B cell (primary cell): ENCODE measurements around the gene TAF8. TPM values are rescaled to one million over a fixed set of nuclear protein-coding genes. Genes with fewer than 3 reads are reported as not detected.
A peak's percentile ranks its signal among the peaks of the same experiment; 100 is the strongest.

Source experiments
- ATAC-seq: fragments of 200-7000 bp; cut with Tn5 transposase; one replicate; pipeline ENCODE4 v1.10.0; 2021; ENCODE audit warnings: low read depth, mild to moderate bottlenecking, moderate number of reproducible peaks, moderate library complexity
- CTCF ChIA-PET: fragments of 350-600 bp; sonication (Branson Sonifier 250); formaldehyde crosslinking; loops from one replicate; lab custom pipeline; 2021; ENCODE audit warnings: antibody characterized with exemption, inconsistent platforms; lab: Charles Lee
- POLR2A ChIA-PET: fragments of 350-600 bp; sonication (Branson Sonifier 250); formaldehyde crosslinking; loops from one replicate; lab custom pipeline; 2021; ENCODE audit warnings: antibody characterized with exemption; lab: Charles Lee
- DNase-seq: peaks from one replicate; pipeline ENCODE4 v3.0.0; 2013
- H2AFZ ChIP-seq: 2 replicates; pipeline ENCODE4 v1.6.1; 2012; ENCODE audit warnings: mild to moderate bottlenecking, low read depth, low read length; ENCODE audit not compliant: insufficient read depth, poor library complexity, severe bottlenecking
- H3K27ac ChIP-seq, 2 donors: 1 replicate in 1 of 2; 2 replicates in 1 of 2; pipeline ENCODE4 v1.5.1; 2012 to 2013; ENCODE audit warnings: low read length in 2 of 2, mild to moderate bottlenecking in 2 of 2, moderate library complexity in 1 of 2
- H3K27me3 ChIP-seq, 4 experiments: fragments of 200-600 bp in 1 of 4; sonication (generic) in 1 of 4; replicated peaks in 1 of 4; 1 replicate in 2 of 4; 2 replicates in 2 of 4; pipeline versions ENCODE4 v1.6.1 to v1.7.0; 2013 to 2016; ENCODE audit warnings: low read length in 3 of 4, mild to moderate bottlenecking in 2 of 4, mixed read lengths in 1 of 4, moderate library complexity in 1 of 4; ENCODE audit not compliant: insufficient read depth in 4 of 4, control insufficient read depth in 3 of 4; ENCODE audit errors: control extremely low read depth in 1 of 4
- H3K36me3 ChIP-seq, 2 experiments: replicated peaks in 1 of 2; 1 replicate in 1 of 2; 2 replicates in 1 of 2; pipeline versions ENCODE4 v1.6.1 to v1.7.1; 2013; ENCODE audit warnings: low read length in 1 of 2; ENCODE audit not compliant: insufficient read depth in 2 of 2, control insufficient read depth in 1 of 2; ENCODE audit errors: control extremely low read depth in 1 of 2, extremely low read depth in 1 of 2
- H3K4me1 ChIP-seq, 2 donors: fragments of 200-600 bp in 1 of 2; sonication (generic) in 1 of 2; 1 replicate in 1 of 2; 2 replicates in 1 of 2; pipeline versions ENCODE4 v1.5.1 to v1.6.1; 2013 to 2017; ENCODE audit warnings: low read length in 2 of 2; ENCODE audit not compliant: control insufficient read depth in 2 of 2, insufficient read depth in 2 of 2
- H3K4me2 ChIP-seq: replicated peaks from 2 replicates; pipeline ENCODE3; 2012; ENCODE audit warnings: mild to moderate bottlenecking, low read depth, low read length; ENCODE audit not compliant: poor library complexity, severe bottlenecking
- H3K4me3 ChIP-seq, 5 experiments: fragments of 200-600 bp in 1 of 5; sonication (generic) in 1 of 5; 1 replicate in 3 of 5; 2 replicates in 2 of 5; pipeline versions ENCODE4 v1.5.1 to v1.7.0; 2011 to 2016; ENCODE audit warnings: low read length in 4 of 5, mild to moderate bottlenecking in 4 of 5, low read depth in 2 of 5, control low read depth in 1 of 5, moderate library complexity in 1 of 5; ENCODE audit not compliant: insufficient read depth in 1 of 5; ENCODE audit errors: control extremely low read depth in 1 of 5, extremely low read depth in 1 of 5
- H3K79me2 ChIP-seq: fragments of 200-600 bp; sonication (generic); one replicate; pipeline ENCODE4 v1.6.0; 2016; ENCODE audit warnings: low read length; ENCODE audit not compliant: control insufficient read depth, insufficient read depth
- H3K9ac ChIP-seq: fragments of 200-600 bp; sonication (generic); 2 replicates; pipeline ENCODE4 v1.6.1; 2017; ENCODE audit warnings: mild to moderate bottlenecking, low read length, moderate library complexity
- H3K9me3 ChIP-seq, 3 donors: one replicate each; pipeline versions ENCODE4 v1.6.1 to v1.7.1; 2013; ENCODE audit warnings: low read length in 2 of 3; ENCODE audit not compliant: control insufficient read depth in 2 of 3, insufficient read depth in 1 of 3; ENCODE audit errors: control extremely low read depth in 1 of 3
- H4K20me1 ChIP-seq: 2 replicates; pipeline ENCODE4 v1.6.0; 2012; ENCODE audit warnings: mild to moderate bottlenecking, low read length; ENCODE audit not compliant: insufficient read depth, control insufficient read depth, poor library complexity, severe bottlenecking
- H3K27ac Mint-ChIP-seq: one replicate; pipeline ENCODE4 v1.8.0; 2021; ENCODE audit warnings: mixed read lengths
- H3K27me3 Mint-ChIP-seq: one replicate; pipeline ENCODE4 v1.8.0; 2021; ENCODE audit warnings: mixed read lengths
- H3K4me1 Mint-ChIP-seq: one replicate; pipeline ENCODE4 v1.8.0; 2021; ENCODE audit warnings: mixed read lengths
- H3K4me3 Mint-ChIP-seq: one replicate; pipeline ENCODE4 v1.8.0; 2021; ENCODE audit warnings: mixed read lengths
- H3K9me3 Mint-ChIP-seq: one replicate; pipeline ENCODE4 v1.8.0; 2022; ENCODE audit warnings: mixed read lengths; ENCODE audit not compliant: insufficient read depth
- CTCF ChIP-seq: fragments of 200-600 bp; IDR thresholded peaks from one replicate; pipeline ENCODE4 v1.8.0; 2022; ENCODE audit warnings: antibody characterized with exemption, mild to moderate bottlenecking
- EZH2 ChIP-seq: IDR thresholded peaks from 2 replicates; pipeline ENCODE4 v1.6.1; 2012; ENCODE audit warnings: borderline replicate concordance, low read depth, mild to moderate bottlenecking, moderate library complexity, low read length; ENCODE audit not compliant: insufficient read depth, poor library complexity, severe bottlenecking
- whole genome bisulfite sequencing: methylation state at CpG from one replicate; pipeline ENCODE4 v1.1.5; 2013; ENCODE audit warnings: missing lambda C conversion rate; ENCODE audit not compliant: insufficient coverage; 5-methylcytosine and 5-hydroxymethylcytosine counted together
- intact Hi-C: fragments of 100-400 bp; cut with micrococcal nuclease; formaldehyde crosslinking; loops from one replicate; pipeline ENCODE4 v1.10.0; 2022
- polyA minus RNA-seq: library from RNA; depleted of rRNA, polyadenylated mRNA; stranded (reverse); fragments of >200 nt; gene quantifications from 2 replicates; pipeline ENCODE4 v1.2.3, GENCODE V29; 2012
- polyA plus RNA-seq: library from polyadenylated mRNA; depleted of rRNA; stranded (reverse); fragments of >200 nt; gene quantifications from 2 replicates; pipeline ENCODE4 v1.2.3, GENCODE V29; 2012
- total RNA-seq, 2 donors: library from RNA; stranded (reverse); fragments of 120-200 nt in 1 of 2; gene quantifications; 1 replicate in 1 of 2; 2 replicates in 1 of 2; pipeline versions ENCODE4 v1.2.3 to v1.2.4, GENCODE V29; 2013 to 2022

The TAF8 gene, protein sequence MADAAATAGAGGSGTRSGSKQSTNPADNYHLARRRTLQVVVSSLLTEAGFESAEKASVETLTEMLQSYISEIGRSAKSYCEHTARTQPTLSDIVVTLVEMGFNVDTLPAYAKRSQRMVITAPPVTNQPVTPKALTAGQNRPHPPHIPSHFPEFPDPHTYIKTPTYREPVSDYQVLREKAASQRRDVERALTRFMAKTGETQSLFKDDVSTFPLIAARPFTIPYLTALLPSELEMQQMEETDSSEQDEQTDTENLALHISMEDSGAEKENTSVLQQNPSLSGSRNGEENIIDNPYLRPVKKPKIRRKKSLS
- total RNA-seq (62.1 and 67.0 TPM in 2 replicates), polyA plus RNA-seq (24.3 and 30.6 TPM in 2 replicates), polyA minus RNA-seq (24.3 and 32.5 TPM in 2 replicates)
- 30.3 TPM for total RNA-seq (2013)

GRCh38 chr6:42050297-42051267 is at the start of gene TAF8:
TSS of gene TAF8 (plus strand) at chr6:42050524. CDS start at chr6:42050542, 18 bp downstream.
- Histone ChIP-seq H4K20me1 (peaks cover 22% of the 10 kb centered on the region), H2AFZ (peak within 1 kb of the TSS; percentile 98), H3K9ac (peak within 1 kb of the TSS; percentile 97), H3K27me3 (no peaks in the 10 kb centered on the region), H3K36me3 (peaks cover 0 to 26% of the 10 kb centered on the region in 2 experiments), H3K9me3 (no peaks in the 10 kb centered on the region), H3K4me1 (peaks cover 41 to 43% of the 10 kb centered on the region in 2 donors), H3K27ac (peak within 1 kb of the TSS; percentile 78 to 81), H3K4me3 (peak within 1 kb of the TSS; percentile 86 to 100 (median 93)), H3K79me2 (peaks cover 78% of the 10 kb centered on the region), H3K4me2 (peak within 1 kb of the TSS; percentile 87)
- DNase-seq = peak; percentile 95
- Mint-ChIP-seq H3K4me3 (peak within 1 kb of the TSS; percentile 99), H3K27me3 (no peaks in the 10 kb centered on the region), H3K9me3 (no peaks in the 10 kb centered on the region), H3K27ac (peak within 1 kb of the TSS; percentile 99), H3K4me1 (peaks cover 59% of the 10 kb centered on the region)
- CTCF ChIA-PET = interaction anchor here (0.6 to 15.3 kb wide), 14 partner anchors 9 to 801 kb away, joined by 3 to 263 read pairs (median 4); partner anchors contain the start of genes BYSL, CCND3, MED20 and PRICKLE4
- ATAC-seq = peak; percentile 69
- TF ChIP-seq EZH2 = no peak
- no peak for TF ChIP-seq CTCF
- intact Hi-C loops = loop anchor here (1.0 to 10.0 kb wide), 7 partner anchors 129 to 514 kb away; partner anchors contain the start of genes BYSL, FOXP4, MED20 and PRICKLE4
- under 1% methylated on average over 50 of the region's 59 CpGs for WGBS
- POLR2A ChIA-PET = interaction anchor here (0.5 to 3.1 kb wide), 14 partner anchors 109 to 1123 kb away, joined by 3 to 36 read pairs (median 4); partner anchors contain the start of genes BYSL, CCND3, MED20 and TBCC
